ENCODE measurements around the gene MGAT4D. TPM values are rescaled to one million over a fixed set of nuclear protein-coding genes. Genes with fewer than 3 reads are reported as not detected.

The MGAT4D gene
- total RNA-seq, 2 experiments from 2014 or later, result not detected

- Mint-ChIP-seq H3K9me3 (no peaks in the 10 kb centered on the region), H3K4me1 (ENCODE audit: low read depth) (no peaks in the 10 kb centered on the region), H3K4me3 (no peak overlapping the region), H3K27me3 (peaks cover 19% of the 10 kb centered on the region), H3K27ac (no peak overlapping the region), H3K36me3 (ENCODE audit: low read depth) (no peaks in the 10 kb centered on the region)
- DNase-seq (no peak), ATAC-seq (ENCODE audit: poor library complexity) (no peak)
- no peaks in the 10 kb centered on the region for H3K9me3 ChIP-seq (ENCODE audit: control insufficient read depth in 1 of 2, insufficient read depth in 1 of 2, low read length in 2 of 2)
- intact Hi-C loops (cut with DNase I, micrococcal nuclease), result no loop called here
- H3K4me3 ChIP-seq (ENCODE audit: low read length), result no peak overlapping the region
- TF ChIP-seq CTCF (IDR thresholded peaks at IDR 0.05), result no peak
- no peaks in the 10 kb centered on the region for H3K36me3 ChIP-seq (ENCODE audit: insufficient read depth, low read length)
- H3K27ac ChIP-seq (ENCODE audit: low read depth in 1 of 2, low read length in 2 of 2), result no peak overlapping the region
- POLR2A ChIA-PET, result no interaction called here
- no peaks in the 10 kb centered on the region for H3K4me1 ChIP-seq (ENCODE audit: insufficient read depth, low read length)
- no peaks in the 10 kb centered on the region for H3K27me3 ChIP-seq (ENCODE audit: control insufficient read depth in 1 of 2, insufficient read depth in 2 of 2, low read length in 2 of 2)
- CTCF ChIA-PET, result no interaction called here
These were observed 34.9 kb downstream of the MGAT4D start for GRCh38 chr4:140463182-140463581.

- no peak overlapping the region for H3K27ac ChIP-seq (ENCODE audit: low read depth in 1 of 2, low read length in 2 of 2)
- intact Hi-C loops (cut with DNase I, micrococcal nuclease), result no loop called here
- no peak for TF ChIP-seq CTCF (IDR thresholded peaks at IDR 0.05)
- no peaks in the 10 kb centered on the region for H3K9me3 ChIP-seq (ENCODE audit: control insufficient read depth in 1 of 2, insufficient read depth in 1 of 2, low read length in 2 of 2)
- H3K36me3 ChIP-seq (ENCODE audit: insufficient read depth, low read length), result no peaks in the 10 kb centered on the region
- CTCF ChIA-PET, result no interaction called here
- H3K27ac Mint-ChIP-seq, result no peak overlapping the region
- no peaks in the 10 kb centered on the region for H3K9me3 Mint-ChIP-seq
- no peak overlapping the region for H3K4me3 Mint-ChIP-seq
- H3K4me1 Mint-ChIP-seq (ENCODE audit: low read depth), result no peaks in the 10 kb centered on the region
- no peak for DNase-seq
- POLR2A ChIA-PET, result no interaction called here
- peaks cover under 1 to 4% of the 10 kb centered on the region in 2 experiments for H3K27me3 ChIP-seq (ENCODE audit: control insufficient read depth in 1 of 2, insufficient read depth in 2 of 2, low read length in 2 of 2)
- H3K4me1 ChIP-seq (ENCODE audit: insufficient read depth, low read length), result no peaks in the 10 kb centered on the region
- no peaks in the 10 kb centered on the region for H3K36me3 Mint-ChIP-seq (ENCODE audit: low read depth)
- no peak overlapping the region for H3K4me3 ChIP-seq (ENCODE audit: low read length)
- peaks cover 45% of the 10 kb centered on the region for H3K27me3 Mint-ChIP-seq
- ATAC-seq (ENCODE audit: poor library complexity), result no peak
These were observed 47.7 kb downstream of the MGAT4D start for GRCh38 chr4:140450352-140450751.

- CTCF ChIA-PET, result no interaction called here
- POLR2A ChIA-PET, result no interaction called here
- TF ChIP-seq CTCF (IDR thresholded peaks at IDR 0.05), result no peak
- no peaks in the 10 kb centered on the region for H3K4me1 ChIP-seq (ENCODE audit: insufficient read depth, low read length)
- H3K36me3 Mint-ChIP-seq (ENCODE audit: low read depth), result no peaks in the 10 kb centered on the region
- no peak overlapping the region for H3K4me3 Mint-ChIP-seq
- intact Hi-C loops (cut with DNase I, micrococcal nuclease), result no loop called here
- no peak overlapping the region for H3K27ac ChIP-seq (ENCODE audit: low read depth in 1 of 2, low read length in 2 of 2)
- DNase-seq (no peak), ATAC-seq (ENCODE audit: poor library complexity) (no peak)
- H3K36me3 ChIP-seq (ENCODE audit: insufficient read depth, low read length), result no peaks in the 10 kb centered on the region
- H3K4me1 Mint-ChIP-seq (ENCODE audit: low read depth), result no peaks in the 10 kb centered on the region
- H3K27me3 ChIP-seq (ENCODE audit: control insufficient read depth in 1 of 2, insufficient read depth in 2 of 2, low read length in 2 of 2), result peaks cover 0 to 4% of the 10 kb centered on the region in 2 experiments
- H3K27me3 Mint-ChIP-seq, result peaks cover 41% of the 10 kb centered on the region
- H3K4me3 ChIP-seq (ENCODE audit: low read length), result no peak overlapping the region
- no peaks in the 10 kb centered on the region for H3K9me3 ChIP-seq (ENCODE audit: control insufficient read depth in 1 of 2, insufficient read depth in 1 of 2, low read length in 2 of 2)
- H3K27ac Mint-ChIP-seq, result no peak overlapping the region
- no peaks in the 10 kb centered on the region for H3K9me3 Mint-ChIP-seq
These were observed 49.3 kb downstream of the MGAT4D start for GRCh38 chr4:140448830-140449229.

Measured in CD4-positive, alpha-beta T cell (primary cell).